CD4-positive, alpha-beta T cell (primary cell): ENCODE data around the gene ELFN1. TPM values are rescaled to one million over a fixed set of nuclear protein-coding genes. Genes with fewer than 3 reads are reported as not detected.

Source experiments
- ATAC-seq: fragments of 200-7000 bp; cut with Tn5 transposase; one replicate; pipeline ENCODE4 v1.10.0; 2022; ENCODE audit warnings: mild to moderate bottlenecking; ENCODE audit not compliant: poor library complexity
- CTCF ChIA-PET: fragments of 350-600 bp; sonication (Branson Sonifier 250); formaldehyde crosslinking; loops from one replicate; lab custom pipeline; 2021; ENCODE audit warnings: antibody characterized with exemption, inconsistent platforms; lab: Charles Lee
- POLR2A ChIA-PET: fragments of 350-600 bp; sonication (Branson Sonifier 250); formaldehyde crosslinking; loops from one replicate; lab custom pipeline; 2021; ENCODE audit warnings: antibody characterized with exemption, inconsistent platforms; lab: Charles Lee
- DNase-seq, 14 experiments: peaks; one replicate each; pipeline ENCODE4 v3.0.0-alpha.2; 2013 to 2020; ENCODE audit warnings: mixed read lengths in 2 of 14
- H3K27ac ChIP-seq, 2 donors: one replicate each; pipeline versions ENCODE4 v1.5.1 to v1.7.0; 2013; ENCODE audit warnings: low read length in 2 of 2, low read depth in 1 of 2, mild to moderate bottlenecking in 1 of 2
- H3K27me3 ChIP-seq, 2 experiments: 1 replicate in 1 of 2; 2 replicates in 1 of 2; pipeline versions ENCODE4 v1.6.1 to v1.7.0; 2013; ENCODE audit warnings: low read length in 2 of 2, control low read depth in 1 of 2, mild to moderate bottlenecking in 1 of 2, moderate library complexity in 1 of 2; ENCODE audit not compliant: insufficient read depth in 2 of 2, control insufficient read depth in 1 of 2
- H3K36me3 ChIP-seq: one replicate; pipeline ENCODE4 v1.6.1; 2013; ENCODE audit warnings: low read length, control low read depth; ENCODE audit not compliant: insufficient read depth
- H3K4me1 ChIP-seq: one replicate; pipeline ENCODE4 v1.6.1; 2013; ENCODE audit warnings: low read length, control low read depth; ENCODE audit not compliant: insufficient read depth
- H3K4me3 ChIP-seq: one replicate; pipeline ENCODE4 v1.5.1; 2013; ENCODE audit warnings: mild to moderate bottlenecking, low read length, moderate library complexity
- H3K9me3 ChIP-seq, 2 experiments: 1 replicate in 1 of 2; 2 replicates in 1 of 2; pipeline versions ENCODE4 v1.6.1 to v1.7.0; 2013; ENCODE audit warnings: low read length in 2 of 2, mild to moderate bottlenecking in 2 of 2, control low read depth in 1 of 2, moderate library complexity in 1 of 2; ENCODE audit not compliant: control insufficient read depth in 1 of 2, insufficient read depth in 1 of 2
- H3K27ac Mint-ChIP-seq: one replicate; pipeline ENCODE4 v1.8.0; 2020; ENCODE audit warnings: mixed read lengths
- H3K27me3 Mint-ChIP-seq: one replicate; pipeline ENCODE4 v1.8.0; 2021; ENCODE audit warnings: mixed read lengths
- H3K36me3 Mint-ChIP-seq: one replicate; pipeline ENCODE4 v1.8.0; 2021; ENCODE audit warnings: low read depth, mixed read lengths
- H3K4me1 Mint-ChIP-seq: one replicate; pipeline ENCODE4 v1.8.0; 2021; ENCODE audit warnings: low read depth, mixed read lengths
- H3K4me3 Mint-ChIP-seq: one replicate; pipeline ENCODE4 v1.8.0; 2020; ENCODE audit warnings: mild to moderate bottlenecking, mixed read lengths
- H3K9me3 Mint-ChIP-seq: one replicate; pipeline ENCODE4 v1.8.0; 2020; ENCODE audit warnings: mixed read lengths
- CTCF ChIP-seq: fragments of 200-600 bp; IDR thresholded peaks from one replicate; pipeline ENCODE4 v1.8.0; 2022; ENCODE audit warnings: antibody characterized with exemption, mild to moderate bottlenecking
- intact Hi-C, 2 experiments: fragments of 100-400 bp; cut with DNase I in 1 of 2; cut with micrococcal nuclease in 1 of 2; formaldehyde crosslinking; loops; one replicate each; pipeline versions ENCODE4 v1.15.1 to v1.9.0; 2023 to 2025; cut with DNase I, micrococcal nuclease
- total RNA-seq, 174 experiments: library from RNA in 2 of 174; stranded (reverse) in 2 of 174; gene quantifications; one replicate each; pipeline ENCODE4 v1.2.3 and lab custom pipeline; 2021 to 2026

Gene ELFN1
- total RNA-seq, 2 experiments from 2014 or later, result not detected

DNA sequence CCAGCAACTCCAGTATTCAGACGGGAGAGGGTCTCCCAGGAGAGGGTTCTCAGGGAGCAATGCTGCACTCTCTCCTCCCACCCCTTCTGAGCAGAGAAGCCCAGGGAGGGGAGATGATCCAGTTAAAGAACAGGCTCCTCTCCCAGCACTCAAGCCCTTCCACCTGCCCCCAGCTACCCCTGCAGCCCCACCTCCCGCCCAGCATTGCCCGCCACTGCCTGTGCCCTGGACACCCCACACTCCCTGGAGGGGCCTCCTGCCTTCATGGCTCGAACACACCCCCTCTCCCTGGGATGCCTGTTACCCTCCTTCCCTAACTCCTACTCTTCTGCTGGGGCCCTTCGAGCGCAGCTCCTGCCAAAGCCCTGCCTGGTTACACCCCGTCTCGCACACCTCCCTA is 66.8 kb downstream of the ELFN1 start:
- intact Hi-C loops, result no loop called here
- ATAC-seq, result no peak
- Histone ChIP-seq H3K27me3 (no peaks in the 10 kb centered on the region), H3K4me3 (no peak overlapping the region), H3K27ac (no peak overlapping the region), H3K9me3 (peaks cover 0 to 2% of the 10 kb centered on the region in 2 experiments), H3K4me1 (peaks cover 30% of the 10 kb centered on the region), H3K36me3 (no peaks in the 10 kb centered on the region)
- Mint-ChIP-seq H3K27ac (no peak overlapping the region), H3K4me1 (peaks cover 17% of the 10 kb centered on the region), H3K9me3 (no peaks in the 10 kb centered on the region), H3K36me3 (no peaks in the 10 kb centered on the region), H3K27me3 (peaks cover 8% of the 10 kb centered on the region), H3K4me3 (no peak overlapping the region)
- TF ChIP-seq CTCF, result no peak
- no peak for DNase-seq
- ChIA-PET CTCF (no interaction called here), POLR2A (no interaction called here)

GRCh38 chr7:1737523-1737922 is 67.4 kb downstream of the ELFN1 start:
- DNase-seq (no peak), ATAC-seq (no peak)
- H3K4me3 Mint-ChIP-seq, result no peak overlapping the region
- ChIA-PET CTCF (no interaction called here), POLR2A (no interaction called here)
- H3K9me3 Mint-ChIP-seq, result no peaks in the 10 kb centered on the region
- H3K36me3 ChIP-seq, result no peaks in the 10 kb centered on the region
- no peaks in the 10 kb centered on the region for H3K36me3 Mint-ChIP-seq
- peaks cover 23% of the 10 kb centered on the region for H3K4me1 Mint-ChIP-seq
- H3K27ac ChIP-seq, result no peak overlapping the region
- no peaks in the 10 kb centered on the region for H3K27me3 ChIP-seq
- no peak for TF ChIP-seq CTCF
- intact Hi-C loops, result no loop called here
- H3K27me3 Mint-ChIP-seq, result peaks cover 8% of the 10 kb centered on the region
- H3K4me3 ChIP-seq, result no peak overlapping the region
- H3K4me1 ChIP-seq, result peaks cover 36% of the 10 kb centered on the region
- H3K27ac Mint-ChIP-seq, result no peak overlapping the region
- no peaks in the 10 kb centered on the region for H3K9me3 ChIP-seq

DNA sequence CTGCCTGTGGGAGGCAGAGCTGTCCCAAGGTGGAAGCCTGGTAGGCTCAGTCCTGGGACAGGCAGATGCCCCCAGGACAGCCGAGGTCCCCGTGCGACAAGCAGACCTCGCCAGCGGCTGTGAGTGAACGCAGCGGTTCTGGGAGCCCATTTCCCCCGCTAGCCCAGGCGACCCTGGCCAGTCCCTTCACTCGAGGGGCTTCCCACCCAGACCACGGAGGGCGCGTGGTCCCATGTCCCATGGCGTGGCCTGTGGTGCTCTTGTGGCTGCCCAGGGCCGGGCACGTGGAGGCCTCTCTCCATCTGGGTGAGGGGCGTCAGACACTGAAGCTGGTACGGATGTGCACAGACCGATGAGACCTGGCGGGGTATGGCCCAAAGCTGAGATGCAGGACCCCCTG is 67.9 kb downstream of the ELFN1 start:
- H3K4me1 ChIP-seq, result peaks cover 41% of the 10 kb centered on the region
- no peak overlapping the region for H3K4me3 ChIP-seq
- intact Hi-C loops, result no loop called here
- no peaks in the 10 kb centered on the region for H3K9me3 ChIP-seq
- Mint-ChIP-seq H3K9me3 (no peaks in the 10 kb centered on the region), H3K4me3 (peak overlapping the region; percentile 63), H3K4me1 (peaks cover 27% of the 10 kb centered on the region), H3K36me3 (no peaks in the 10 kb centered on the region), H3K27ac (no peak overlapping the region), H3K27me3 (peaks cover 8% of the 10 kb centered on the region)
- POLR2A ChIA-PET, result no interaction called here
- H3K27me3 ChIP-seq, result no peaks in the 10 kb centered on the region
- no peak for ATAC-seq
- no peaks in the 10 kb centered on the region for H3K36me3 ChIP-seq
- H3K27ac ChIP-seq, result no peak overlapping the region
- TF ChIP-seq CTCF, result no peak
- DNase-seq, result no peak
- CTCF ChIA-PET, result no interaction called here
